GM19043 (cell line): ENCODE data around the gene LRRC25.

Source experiments
- ATAC-seq: cut with Tn5 transposase; IDR thresholded peaks from one replicate; pipeline ENCODE4 v1.9.1; 2021; ENCODE audit warnings: low read depth; ENCODE audit not compliant: unreplicated experiment

LRRC25 gene

GRCh38 chr19:18397242-18398202 lies at the start of gene LRRC25:
Gene LRRC25, minus strand, starts transcription at chr19:18397622. Its CDS starts 659 bp downstream, at chr19:18396963.
- ATAC-seq, result no peak

GRCh38 chr19:18446811-18447359 lies 49.5 kb upstream of the LRRC25 start:
- no peak for ATAC-seq

GRCh38 chr19:18446145-18446810 lies 48.9 kb upstream of the LRRC25 start:
- no peak for ATAC-seq

- ATAC-seq, result no peak
Observed at GRCh38 chr19:18445262-18445948, 48.0 kb upstream of the LRRC25 start.

- no peak for ATAC-seq
Observed at GRCh38 chr19:18444513-18444912, 47.1 kb upstream of the LRRC25 start.

- no peak for ATAC-seq
Observed at GRCh38 chr19:18443831-18444230, 46.4 kb upstream of the LRRC25 start.

GRCh38 chr19:18443406-18443805 lies 46.0 kb upstream of the LRRC25 start:
- no peak for ATAC-seq

GRCh38 chr19:18442941-18443340 lies 45.5 kb upstream of the LRRC25 start:
- ATAC-seq, result no peak

GRCh38 chr19:18441804-18442788 lies 44.7 kb upstream of the LRRC25 start:
- no peak for ATAC-seq

- ATAC-seq, result no peak
Observed at GRCh38 chr19:18440936-18441803, 43.7 kb upstream of the LRRC25 start.

- no peak for ATAC-seq
Observed at GRCh38 chr19:18440415-18440877, 43.0 kb upstream of the LRRC25 start.

GRCh38 chr19:18439910-18440237 lies 42.5 kb upstream of the LRRC25 start:
- no peak for ATAC-seq

GRCh38 chr19:18439025-18439909 lies 41.8 kb upstream of the LRRC25 start:
- ATAC-seq, result no peak

GRCh38 chr19:18438331-18439024 lies 41.1 kb upstream of the LRRC25 start:
- no peak for ATAC-seq

GRCh38 chr19:18437491-18438330 lies 40.3 kb upstream of the LRRC25 start, which contains the start of gene ISYNA1:
Gene ISYNA1, minus strand, starts transcription at chr19:18438133. Its CDS starts 154 bp downstream, at chr19:18437979.
- ATAC-seq, result no peak
